HG02884 (cell line): ENCODE results near the gene ANP32D.
"Not testable (repeated sequence)": the region's sequence is repeated elsewhere in the genome, so short reads cannot be mapped to it uniquely, and the experiment has no call there.

ENCODE experiments used
- ATAC-seq: cut with Tn5 transposase; IDR thresholded peaks from one replicate; pipeline ENCODE4 v1.9.1; 2021; ENCODE audit warnings: mild to moderate bottlenecking, moderate library complexity; ENCODE audit not compliant: unreplicated experiment

Gene ANP32D

GRCh38 chr12:48489456-48489855 is 17.1 kb downstream of the ANP32D start:
- not testable (repeated sequence) for ATAC-seq

- not testable (repeated sequence) for ATAC-seq
Observed at GRCh38 chr12:48500281-48500680, 27.9 kb downstream of the ANP32D start.

GRCh38 chr12:48506836-48507235 is 34.5 kb downstream of the ANP32D start:
- not testable (repeated sequence) for ATAC-seq

- ATAC-seq: no peak
Observed at GRCh38 chr12:48508987-48509386, 36.6 kb downstream of the ANP32D start.

- no peak for ATAC-seq
Observed at GRCh38 chr12:48510111-48510510, 37.8 kb downstream of the ANP32D start.

- peak; percentile 90 for ATAC-seq
Observed at GRCh38 chr12:48512855-48513254, 40.5 kb downstream of the ANP32D start.

GRCh38 chr12:48514728-48515127 is 42.4 kb downstream of the ANP32D start:
- ATAC-seq: no peak

- not testable (repeated sequence) for ATAC-seq
Observed at GRCh38 chr12:48520381-48520780, 48.0 kb downstream of the ANP32D start.
